NB4 (cell line): ENCODE measurements around the gene BPIFB6.

Experiments used
- TF ChIP-seq, protein P1 (sequence below): IDR thresholded peaks from one replicate; pipeline ENCODE4 v1.5.1; 2012; ENCODE audit warnings: low read depth, low read length
- TF ChIP-seq, protein P2 (sequence below): IDR thresholded peaks from 2 replicates; pipeline ENCODE4 v1.6.1; 2011; ENCODE audit warnings: low read depth, low read length

DNA sequence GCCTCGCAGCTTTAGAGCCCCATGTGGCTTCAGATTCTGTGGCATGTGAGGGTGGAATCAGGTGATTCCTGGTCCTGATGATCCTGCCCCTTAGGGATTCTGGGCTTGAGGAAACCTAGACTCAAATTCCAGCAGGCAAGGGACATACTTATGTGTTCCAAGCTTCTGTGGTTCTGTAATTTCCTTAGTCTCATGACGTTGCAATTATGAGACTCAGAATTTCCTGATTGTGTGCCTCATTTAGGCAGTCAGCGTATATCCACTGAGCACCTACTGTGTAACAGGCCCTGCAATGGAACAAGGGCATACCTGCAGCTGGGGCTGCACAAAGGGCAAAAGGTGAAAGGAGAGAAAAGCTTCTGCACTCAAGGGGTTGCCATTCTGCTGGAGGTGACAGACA lies 36.4 kb downstream of the BPIFB6 start:
- TF ChIP-seq, protein P1, sequence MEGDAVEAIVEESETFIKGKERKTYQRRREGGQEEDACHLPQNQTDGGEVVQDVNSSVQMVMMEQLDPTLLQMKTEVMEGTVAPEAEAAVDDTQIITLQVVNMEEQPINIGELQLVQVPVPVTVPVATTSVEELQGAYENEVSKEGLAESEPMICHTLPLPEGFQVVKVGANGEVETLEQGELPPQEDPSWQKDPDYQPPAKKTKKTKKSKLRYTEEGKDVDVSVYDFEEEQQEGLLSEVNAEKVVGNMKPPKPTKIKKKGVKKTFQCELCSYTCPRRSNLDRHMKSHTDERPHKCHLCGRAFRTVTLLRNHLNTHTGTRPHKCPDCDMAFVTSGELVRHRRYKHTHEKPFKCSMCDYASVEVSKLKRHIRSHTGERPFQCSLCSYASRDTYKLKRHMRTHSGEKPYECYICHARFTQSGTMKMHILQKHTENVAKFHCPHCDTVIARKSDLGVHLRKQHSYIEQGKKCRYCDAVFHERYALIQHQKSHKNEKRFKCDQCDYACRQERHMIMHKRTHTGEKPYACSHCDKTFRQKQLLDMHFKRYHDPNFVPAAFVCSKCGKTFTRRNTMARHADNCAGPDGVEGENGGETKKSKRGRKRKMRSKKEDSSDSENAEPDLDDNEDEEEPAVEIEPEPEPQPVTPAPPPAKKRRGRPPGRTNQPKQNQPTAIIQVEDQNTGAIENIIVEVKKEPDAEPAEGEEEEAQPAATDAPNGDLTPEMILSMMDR = no peak
- TF ChIP-seq, protein P2, sequence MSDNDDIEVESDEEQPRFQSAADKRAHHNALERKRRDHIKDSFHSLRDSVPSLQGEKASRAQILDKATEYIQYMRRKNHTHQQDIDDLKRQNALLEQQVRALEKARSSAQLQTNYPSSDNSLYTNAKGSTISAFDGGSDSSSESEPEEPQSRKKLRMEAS = no peak
